SW480 (cell line): ENCODE data around the gene RANBP1.

ENCODE experiments used
- DNase-seq: peaks from one replicate; pipeline ENCODE4 v3.0.0-alpha.2; 2016; ENCODE audit warnings: low spot score

RANBP1 gene

GRCh38 chr22:20088263-20088648 lies 27.6 kb upstream of the RANBP1 start:
- no peak for DNase-seq

- DNase-seq = no peak
These were observed 26.5 kb upstream of the RANBP1 start for GRCh38 chr22:20089226-20089976.

GRCh38 chr22:20089977-20090729 lies 25.8 kb upstream of the RANBP1 start:
- DNase-seq = no peak

- DNase-seq = no peak
These were observed 25.1 kb upstream of the RANBP1 start for GRCh38 chr22:20090730-20091240.

GRCh38 chr22:20091690-20092476 lies 24.0 kb upstream of the RANBP1 start:
- no peak for DNase-seq

- DNase-seq = no peak
These were observed 23.4 kb upstream of the RANBP1 start for GRCh38 chr22:20092477-20092854.

GRCh38 chr22:20093418-20094196 lies 22.3 kb upstream of the RANBP1 start:
- DNase-seq = no peak

- DNase-seq = no peak
These were observed 21.6 kb upstream of the RANBP1 start for GRCh38 chr22:20094197-20094807.

GRCh38 chr22:20095521-20095920 lies 20.4 kb upstream of the RANBP1 start:
- DNase-seq = no peak

- DNase-seq = no peak
These were observed 19.1 kb upstream of the RANBP1 start for GRCh38 chr22:20096574-20097420.

GRCh38 chr22:20099099-20099711 lies 16.7 kb upstream of the RANBP1 start:
- DNase-seq = no peak

- DNase-seq = no peak
These were observed 14.3 kb upstream of the RANBP1 start for GRCh38 chr22:20101638-20102037.

- DNase-seq = no peak
These were observed 13.6 kb upstream of the RANBP1 start for GRCh38 chr22:20102203-20102780.

GRCh38 chr22:20105456-20106204 lies 10.3 kb upstream of the RANBP1 start:
- no peak for DNase-seq

GRCh38 chr22:20106205-20106848 lies 9.6 kb upstream of the RANBP1 start:
- no peak for DNase-seq

- DNase-seq = no peak
These were observed 9.1 kb upstream of the RANBP1 start for GRCh38 chr22:20106849-20107237.

GRCh38 chr22:20107471-20107901 lies 8.4 kb upstream of the RANBP1 start:
- DNase-seq = no peak
